BE2C (cell line): ENCODE measurements around the gene MSANTD1.

Experiments used
- DNase-seq: peaks from one replicate; pipeline ENCODE4 v3.0.0-alpha.2; 2020
- H3K27me3 ChIP-seq: fragments of 250-450 bp; sonication (Bioruptor Pico); 2 replicates; pipeline ENCODE4 v1.5.1; 2020; ENCODE audit warnings: mild to moderate bottlenecking
- H3K36me3 ChIP-seq: fragments of 250-450 bp; sonication (Bioruptor Pico); 2 replicates; pipeline ENCODE4 v1.5.1; 2020; ENCODE audit warnings: mild to moderate bottlenecking
- H3K4me1 ChIP-seq: fragments of 250-450 bp; sonication (Bioruptor Pico); 2 replicates; pipeline ENCODE4 v1.5.1; 2020
- H3K4me3 ChIP-seq: 2 replicates; pipeline ENCODE4 v1.5.1; 2011; ENCODE audit warnings: low read depth, low read length
- H3K9me3 ChIP-seq: fragments of 250-450 bp; sonication (Bioruptor Pico); 2 replicates; pipeline ENCODE4 v1.5.1; 2020
- CTCF ChIP-seq: IDR thresholded peaks from 2 replicates; pipeline ENCODE4 v1.5.1; 2012; ENCODE audit warnings: mild to moderate bottlenecking, low read depth, low read length

MSANTD1 gene

GRCh38 chr4:3202836-3203820, 45.8 kb upstream of the MSANTD1 start:
- no peaks in the 10 kb centered on the region for H3K27me3 ChIP-seq
- no peak for TF ChIP-seq CTCF
- no peak for DNase-seq
- H3K4me1 ChIP-seq = no peaks in the 10 kb centered on the region
- no peak overlapping the region for H3K4me3 ChIP-seq
- peaks cover 9% of the 10 kb centered on the region for H3K36me3 ChIP-seq
- no peaks in the 10 kb centered on the region for H3K9me3 ChIP-seq

- H3K36me3 ChIP-seq = peaks cover 12% of the 10 kb centered on the region
- H3K4me1 ChIP-seq = no peaks in the 10 kb centered on the region
- no peaks in the 10 kb centered on the region for H3K27me3 ChIP-seq
- no peak for DNase-seq
- no peak for TF ChIP-seq CTCF
- H3K9me3 ChIP-seq = no peaks in the 10 kb centered on the region
- no peak overlapping the region for H3K4me3 ChIP-seq
Measured at GRCh38 chr4:3203971-3204431, 45.0 kb upstream of the MSANTD1 start.

- no peaks in the 10 kb centered on the region for H3K4me1 ChIP-seq
- no peaks in the 10 kb centered on the region for H3K27me3 ChIP-seq
- H3K4me3 ChIP-seq = no peak overlapping the region
- H3K9me3 ChIP-seq = no peaks in the 10 kb centered on the region
- peaks cover 12% of the 10 kb centered on the region for H3K36me3 ChIP-seq
- no peak for DNase-seq
- TF ChIP-seq CTCF = no peak
Measured at GRCh38 chr4:3205995-3206394, 43.0 kb upstream of the MSANTD1 start.

GRCh38 chr4:3206439-3207100, 42.4 kb upstream of the MSANTD1 start:
- Histone ChIP-seq H3K4me3 (no peak overlapping the region), H3K4me1 (no peaks in the 10 kb centered on the region), H3K27me3 (no peaks in the 10 kb centered on the region), H3K36me3 (peaks cover 12% of the 10 kb centered on the region), H3K9me3 (no peaks in the 10 kb centered on the region)
- no peak for TF ChIP-seq CTCF
- DNase-seq = no peak

- Histone ChIP-seq H3K4me3 (no peak overlapping the region), H3K4me1 (no peaks in the 10 kb centered on the region), H3K27me3 (no peaks in the 10 kb centered on the region), H3K9me3 (no peaks in the 10 kb centered on the region), H3K36me3 (peaks cover 22% of the 10 kb centered on the region)
- no peak for DNase-seq
- 0 out of 2 replicates have a peak, but pooled peaks have one; percentile 11 for TF ChIP-seq CTCF
Measured at GRCh38 chr4:3207531-3208037, 41.4 kb upstream of the MSANTD1 start.
